Activated naive CD4-positive, alpha-beta T cell treated with anti-CD3 and anti-CD28 coated beads for 36 hours (primary cell): ENCODE data around the gene GPR84. TPM values are rescaled to one million over a fixed set of nuclear protein-coding genes. Genes with fewer than 3 reads are reported as not detected.

Experiments used
- CTCF ChIA-PET: fragments of 350-600 bp; sonication (Branson Sonifier 250); formaldehyde crosslinking; loops from one replicate; lab custom pipeline; 2021; ENCODE audit warnings: antibody characterized with exemption; lab: Charles Lee
- DNase-seq: peaks from one replicate; pipeline ENCODE4 v3.0.0-alpha.2; 2020
- H3K27ac Mint-ChIP-seq: one replicate; pipeline ENCODE4 v1.8.0; 2021; ENCODE audit warnings: mild to moderate bottlenecking, mixed read lengths
- H3K27me3 Mint-ChIP-seq: one replicate; pipeline ENCODE4 v1.8.0; 2021; ENCODE audit warnings: low read depth, mixed read lengths
- H3K36me3 Mint-ChIP-seq: one replicate; pipeline ENCODE4 v1.8.0; 2021; ENCODE audit warnings: low read depth, mixed read lengths
- H3K4me1 Mint-ChIP-seq: one replicate; pipeline ENCODE4 v1.8.0; 2021; ENCODE audit warnings: low read depth, mixed read lengths
- H3K4me3 Mint-ChIP-seq: one replicate; pipeline ENCODE4 v1.8.0; 2021; ENCODE audit warnings: mild to moderate bottlenecking, moderate library complexity, mixed read lengths
- H3K9me3 Mint-ChIP-seq: one replicate; pipeline ENCODE4 v1.8.0; 2021; ENCODE audit warnings: mixed read lengths
- intact Hi-C: fragments of 100-400 bp; cut with micrococcal nuclease; formaldehyde crosslinking; loops from one replicate; pipeline ENCODE4 v1.15.1; 2023
- total RNA-seq, 2 experiments: library from RNA; stranded (reverse); gene quantifications; one replicate each; pipeline ENCODE4 v1.2.3, GENCODE V29; 2021

Gene GPR84
- total RNA-seq, 2 experiments from 2014 or later: 1.2 TPM

DNA sequence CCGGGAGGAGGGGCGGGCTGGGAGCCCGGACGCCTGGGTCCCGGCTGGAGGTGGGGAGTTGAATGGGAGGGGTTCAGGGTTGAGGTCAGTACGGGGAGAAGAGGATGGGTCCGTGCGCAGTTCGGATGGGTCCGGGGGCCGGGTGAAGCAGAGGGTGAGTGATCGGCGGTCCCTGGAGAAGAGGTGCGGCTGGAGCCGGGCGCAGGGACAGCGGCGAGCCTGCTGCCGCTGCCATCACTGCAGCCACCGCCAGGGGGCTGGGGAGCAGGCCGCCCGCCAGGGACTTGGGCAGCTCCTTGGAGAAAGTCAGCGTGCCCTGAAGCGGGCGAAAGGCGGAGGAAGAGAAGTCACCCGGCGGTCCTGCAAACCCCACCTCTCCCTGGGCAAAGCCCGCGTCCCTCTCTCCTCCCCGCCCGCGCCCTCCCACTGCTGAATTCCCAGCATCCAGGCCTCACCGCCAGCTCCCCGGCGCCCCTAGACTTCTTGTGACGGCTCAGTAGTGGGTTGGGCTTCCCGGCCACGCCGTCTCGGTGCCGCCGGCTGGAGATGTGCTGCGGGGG lies 6.0 kb upstream of the GPR84 start:
- peak overlapping the region; percentile 31 for H3K4me3 Mint-ChIP-seq
- H3K27ac Mint-ChIP-seq: no peak overlapping the region
- no peaks in the 10 kb centered on the region for H3K36me3 Mint-ChIP-seq
- CTCF ChIA-PET: interaction anchor here (0.6 to 2.5 kb wide), 15 partner anchors 9 to 178 kb away, joined by 3 to 18 read pairs (median 5); no protein-coding TSS in a partner anchor
- H3K27me3 Mint-ChIP-seq: no peaks in the 10 kb centered on the region
- intact Hi-C loops: no loop called here
- no peak for DNase-seq
- peaks cover 29% of the 10 kb centered on the region for H3K4me1 Mint-ChIP-seq
- no peaks in the 10 kb centered on the region for H3K9me3 Mint-ChIP-seq

DNA sequence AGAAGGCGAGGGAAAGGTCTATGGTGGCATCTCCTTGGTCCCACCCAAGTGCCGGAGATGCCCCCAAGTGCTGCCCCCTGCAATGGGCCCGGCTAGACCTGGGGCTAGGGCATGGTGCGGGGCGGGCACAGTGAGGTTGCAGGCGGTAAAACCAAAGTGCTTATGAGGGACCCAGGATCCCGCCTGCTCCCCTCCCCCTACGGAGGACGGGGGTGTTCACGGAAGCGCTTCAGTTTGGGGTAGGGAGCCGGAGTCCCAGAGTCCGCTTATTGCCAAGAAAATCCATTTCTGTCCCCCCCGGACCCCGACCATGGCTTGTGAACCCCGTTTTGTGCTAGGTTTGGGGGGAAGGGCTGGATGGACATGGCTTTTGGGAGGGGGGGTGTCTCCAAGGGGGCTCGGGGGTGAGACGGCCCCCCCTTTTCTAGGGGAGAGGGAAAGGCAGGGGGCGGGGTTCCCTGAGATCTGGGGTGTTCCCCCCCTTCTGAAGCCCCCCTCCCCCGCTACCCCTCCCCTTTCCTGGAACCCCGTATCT lies 5.4 kb upstream of the GPR84 start:
- Mint-ChIP-seq H3K9me3 (no peaks in the 10 kb centered on the region), H3K36me3 (no peaks in the 10 kb centered on the region), H3K27me3 (no peaks in the 10 kb centered on the region), H3K4me1 (peaks cover 34% of the 10 kb centered on the region), H3K4me3 (no peak overlapping the region), H3K27ac (no peak overlapping the region)
- DNase-seq: no peak
- intact Hi-C loops: loop anchor here (5.0 kb wide), 1 partner anchor 352 kb away; no protein-coding TSS in a partner anchor
- CTCF ChIA-PET: interaction anchor here (0.6 to 1.8 kb wide), 6 partner anchors 9 to 177 kb away, joined by 3 to 18 read pairs (median 6); no protein-coding TSS in a partner anchor

DNA sequence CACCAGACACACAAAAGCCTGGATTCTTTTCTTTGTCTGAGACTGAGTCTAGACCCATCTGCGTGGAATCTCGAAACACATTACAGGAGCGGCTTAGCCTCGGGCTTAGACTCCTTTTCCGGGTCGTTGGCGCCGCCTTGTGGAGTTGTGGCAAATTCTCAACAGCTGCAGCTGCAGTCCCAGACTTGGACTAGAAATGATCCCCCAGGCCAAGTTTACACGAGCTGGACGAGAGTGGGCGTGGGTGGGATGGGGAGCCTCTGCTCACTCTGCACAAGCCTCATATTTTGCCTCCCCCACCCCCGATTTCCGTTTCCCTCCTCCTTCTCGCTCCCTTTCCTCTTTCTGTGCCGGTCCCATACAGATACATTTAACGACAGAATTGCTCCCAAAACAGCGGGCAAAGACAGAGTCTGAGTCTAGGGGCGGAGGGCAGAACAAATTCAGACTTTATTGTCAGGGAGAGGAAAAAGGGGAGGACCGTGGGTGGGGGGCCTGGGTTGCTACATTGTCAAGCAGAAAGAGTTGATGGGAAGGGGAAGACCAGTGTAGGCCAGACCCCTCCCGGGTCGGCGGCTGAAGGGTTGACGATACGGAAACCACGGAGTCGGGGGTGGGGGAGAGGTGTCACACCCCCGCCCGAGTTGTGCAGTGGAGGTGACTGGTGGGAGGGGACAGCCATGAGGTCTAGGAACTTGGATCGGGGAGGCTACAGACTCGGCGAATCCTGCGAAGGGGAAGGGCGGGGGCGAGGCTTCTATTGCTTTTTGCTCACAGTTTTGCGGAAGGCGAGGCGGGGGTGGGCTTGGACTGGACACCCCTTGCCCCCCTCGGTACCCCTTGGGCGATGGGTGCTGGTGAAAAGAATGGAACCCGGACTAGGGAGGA lies 4.7 kb upstream of the GPR84 start:
- Mint-ChIP-seq H3K4me3 (peak overlapping the region; percentile 23), H3K27me3 (no peaks in the 10 kb centered on the region), H3K9me3 (no peaks in the 10 kb centered on the region), H3K27ac (no peak overlapping the region), H3K4me1 (peaks cover 41% of the 10 kb centered on the region), H3K36me3 (no peaks in the 10 kb centered on the region)
- intact Hi-C loops: loop anchor here (1.0 to 5.0 kb wide), 6 partner anchors 10 to 352 kb away; no protein-coding TSS in a partner anchor
- CTCF ChIA-PET: interaction anchor here (0.5 to 4.1 kb wide), 28 partner anchors 9 to 324 kb away, joined by 3 to 64 read pairs (median 5); partner anchors contain the start of genes COPZ1 and ZNF385A
- DNase-seq: peak; percentile 97

DNA sequence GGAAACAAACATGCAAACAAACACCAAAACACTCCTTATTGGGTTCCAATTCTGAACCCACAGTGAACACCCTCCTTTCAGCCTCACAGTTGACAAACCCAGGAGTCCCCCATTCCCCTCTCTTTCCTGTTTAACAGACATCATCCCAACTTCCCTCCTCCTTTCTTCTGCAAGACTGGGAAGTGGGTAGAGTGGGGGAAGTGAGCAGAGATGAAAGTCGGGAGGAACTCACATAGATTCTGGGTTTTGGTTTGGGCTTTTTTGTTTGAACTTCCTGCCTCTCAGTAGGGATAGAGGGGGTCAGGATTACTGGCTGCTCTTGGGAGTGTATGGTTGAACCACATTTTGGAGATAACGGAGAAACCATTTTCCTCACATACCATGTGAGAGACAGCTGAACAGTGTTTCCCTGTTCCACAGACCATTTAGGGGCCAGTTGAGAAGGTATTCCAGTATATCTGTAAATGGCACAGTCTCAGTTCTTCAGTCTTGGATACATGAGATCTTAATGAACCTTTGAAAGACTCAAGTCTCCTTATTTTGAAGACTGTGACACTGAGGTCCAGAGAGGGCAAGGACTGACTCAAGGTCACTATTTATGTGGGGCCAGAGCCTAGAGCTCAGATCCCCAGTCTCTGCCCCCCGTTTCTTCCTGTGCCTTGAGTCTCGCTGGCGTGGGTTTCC lies 3.9 kb upstream of the GPR84 start:
- Mint-ChIP-seq H3K4me1 (peaks cover 43% of the 10 kb centered on the region), H3K27ac (no peak overlapping the region), H3K9me3 (no peaks in the 10 kb centered on the region), H3K36me3 (no peaks in the 10 kb centered on the region), H3K27me3 (no peaks in the 10 kb centered on the region), H3K4me3 (peak overlapping the region; percentile 23)
- intact Hi-C loops: loop anchor here (1.0 to 5.0 kb wide), 6 partner anchors 11 to 351 kb away; no protein-coding TSS in a partner anchor
- no peak for DNase-seq
- CTCF ChIA-PET: interaction anchor here (0.6 to 4.1 kb wide), 29 partner anchors 9 to 323 kb away, joined by 3 to 64 read pairs (median 5); partner anchors contain the start of genes COPZ1 and ZNF385A

DNA sequence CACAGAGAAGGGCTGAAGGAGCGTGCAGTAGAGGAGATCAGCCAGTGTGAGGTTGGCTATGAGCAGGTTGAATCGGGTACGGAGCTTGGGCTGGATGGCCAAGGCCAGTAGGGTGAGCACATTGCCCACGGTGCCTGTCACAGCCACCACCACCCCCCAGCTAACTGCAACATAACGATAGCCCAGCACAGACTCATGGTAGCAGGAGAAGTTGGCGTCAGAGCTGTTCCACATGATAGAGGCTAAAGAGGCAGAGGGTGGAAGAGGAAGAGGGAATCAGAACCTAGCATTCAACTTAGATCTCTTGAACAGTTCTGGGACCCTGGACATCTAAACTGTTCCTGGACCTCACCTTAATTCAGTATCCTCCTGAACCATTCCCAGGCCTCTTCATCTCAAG lies 668 bp downstream of the GPR84 start:
- Mint-ChIP-seq H3K36me3 (no peaks in the 10 kb centered on the region), H3K9me3 (no peaks in the 10 kb centered on the region), H3K27ac (peak overlapping the region; percentile 27), H3K4me1 (peaks cover 35% of the 10 kb centered on the region), H3K27me3 (no peaks in the 10 kb centered on the region), H3K4me3 (no peak overlapping the region)
- intact Hi-C loops: loop anchor here (1.0 kb wide), 3 partner anchors 39 to 147 kb away; partner anchors contain the start of genes CBX5 and HNRNPA1
- DNase-seq: no peak
- CTCF ChIA-PET: interaction anchor here (2.1 to 9.1 kb wide), 5 partner anchors 16 to 112 kb away, joined by 5 to 117 read pairs (median 19); partner anchors contain the start of gene COPZ1

DNA sequence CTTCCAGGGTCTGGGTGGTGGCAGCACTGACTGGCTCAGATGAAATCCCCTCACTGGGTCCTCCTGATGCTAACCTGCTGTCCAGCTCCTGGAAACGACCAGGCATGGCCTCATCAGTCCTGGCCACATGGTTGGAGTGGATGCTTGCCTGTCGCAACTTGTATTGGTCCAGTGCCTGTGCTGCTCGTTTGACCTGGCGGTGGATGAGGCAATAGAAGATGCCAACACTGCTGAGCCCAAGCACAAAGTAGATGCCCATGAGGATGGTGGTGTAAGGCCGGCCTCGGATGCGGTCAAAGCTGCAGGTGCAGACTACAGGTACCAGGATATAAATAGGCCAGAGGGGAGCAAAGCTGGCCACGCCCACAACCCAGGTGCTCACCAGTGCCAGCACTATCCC lies 1.2 kb downstream of the GPR84 start:
- Mint-ChIP-seq H3K9me3 (no peaks in the 10 kb centered on the region), H3K27ac (no peak overlapping the region), H3K4me3 (no peak overlapping the region), H3K27me3 (no peaks in the 10 kb centered on the region), H3K36me3 (no peaks in the 10 kb centered on the region), H3K4me1 (peaks cover 29% of the 10 kb centered on the region)
- intact Hi-C loops: no loop called here
- no peak for DNase-seq
- CTCF ChIA-PET: interaction anchor here (0.7 to 9.1 kb wide), 7 partner anchors 17 to 143 kb away, joined by 3 to 117 read pairs (median 7); partner anchors contain the start of gene COPZ1

DNA sequence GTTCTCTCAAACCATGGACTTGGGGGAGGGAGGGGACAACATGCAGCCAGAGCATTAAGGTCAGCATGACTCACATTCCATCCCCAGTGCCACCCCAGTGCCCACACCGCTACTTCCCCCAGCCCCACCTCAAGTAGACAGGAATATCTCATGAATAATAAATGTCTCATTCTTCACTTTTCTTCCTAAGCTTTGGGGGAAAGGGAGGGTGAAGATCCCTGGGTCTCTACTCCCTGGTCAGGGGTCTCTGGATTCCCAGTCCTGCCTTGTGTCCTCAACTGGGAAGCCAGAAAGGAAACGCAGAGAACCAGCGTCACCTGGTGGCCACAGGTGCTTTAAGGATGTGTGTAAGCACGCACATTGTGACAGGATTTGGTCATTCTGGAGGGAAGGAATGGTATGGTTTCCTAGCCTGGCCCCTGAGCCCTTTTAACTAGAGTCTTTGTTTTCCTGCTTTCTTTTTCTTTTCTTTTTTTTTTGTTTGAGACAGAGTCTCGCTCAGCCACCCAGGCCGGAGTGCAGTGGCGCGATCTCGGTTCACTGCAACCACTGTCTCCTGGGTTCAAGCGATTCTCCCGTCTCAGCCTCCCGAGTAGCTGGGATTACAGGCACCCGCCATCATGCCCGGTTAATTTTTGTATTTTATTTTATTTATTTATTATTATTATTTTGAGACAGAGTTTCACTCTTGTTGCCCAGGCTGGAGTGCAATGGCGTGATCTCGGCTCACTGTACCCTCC lies 3.4 kb downstream of the GPR84 start:
- no peaks in the 10 kb centered on the region for H3K9me3 Mint-ChIP-seq
- peak overlapping the region; percentile 70 for H3K27ac Mint-ChIP-seq
- no peaks in the 10 kb centered on the region for H3K36me3 Mint-ChIP-seq
- H3K4me1 Mint-ChIP-seq: peaks cover 29% of the 10 kb centered on the region
- CTCF ChIA-PET: interaction anchor here (0.6 to 9.1 kb wide), 19 partner anchors 8 to 147 kb away, joined by 3 to 117 read pairs (median 3); partner anchors contain the start of gene COPZ1
- DNase-seq: peak; percentile 88
- H3K4me3 Mint-ChIP-seq: no peak overlapping the region
- intact Hi-C loops: no loop called here
- H3K27me3 Mint-ChIP-seq: no peaks in the 10 kb centered on the region

DNA sequence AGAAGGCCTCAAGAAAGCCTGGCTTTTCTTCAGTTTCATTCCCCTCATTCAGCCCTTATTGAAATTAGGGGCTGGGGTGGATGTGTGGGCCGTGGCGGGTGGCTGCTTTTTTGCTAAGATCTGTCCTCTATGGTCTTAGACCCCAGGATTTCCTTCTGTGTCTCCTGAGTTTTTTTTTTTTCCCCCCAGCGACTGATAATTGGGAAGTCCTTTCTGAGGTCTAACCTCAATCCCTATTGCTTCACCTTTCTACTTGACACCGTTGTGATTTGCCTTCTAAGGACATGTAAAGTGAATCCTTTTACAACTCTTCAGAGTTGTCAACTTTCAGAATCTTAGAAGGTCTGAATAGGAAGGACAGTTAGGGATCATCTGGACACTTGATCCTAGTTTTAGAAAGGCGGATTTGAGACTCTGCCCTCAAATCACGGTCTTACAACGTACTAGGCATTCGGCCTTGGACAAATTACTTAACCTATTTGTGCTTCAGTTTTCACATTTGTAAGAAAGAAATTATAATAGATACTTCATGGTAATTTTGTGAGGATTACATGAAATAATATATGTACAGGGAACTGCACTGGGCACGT lies 4.4 kb downstream of the GPR84 start:
- no peak for DNase-seq
- no peaks in the 10 kb centered on the region for H3K36me3 Mint-ChIP-seq
- H3K9me3 Mint-ChIP-seq: no peaks in the 10 kb centered on the region
- intact Hi-C loops: loop anchor here (1.0 kb wide), 7 partner anchors 36 to 625 kb away; partner anchors contain the start of genes CBX5, HNRNPA1 and NCKAP1L
- CTCF ChIA-PET: interaction anchor here (0.6 to 9.1 kb wide), 18 partner anchors 9 to 360 kb away, joined by 3 to 117 read pairs (median 4); partner anchors contain the start of gene COPZ1
- H3K4me3 Mint-ChIP-seq: no peak overlapping the region
- H3K27ac Mint-ChIP-seq: no peak overlapping the region
- peaks cover 26% of the 10 kb centered on the region for H3K4me1 Mint-ChIP-seq
- no peaks in the 10 kb centered on the region for H3K27me3 Mint-ChIP-seq

DNA sequence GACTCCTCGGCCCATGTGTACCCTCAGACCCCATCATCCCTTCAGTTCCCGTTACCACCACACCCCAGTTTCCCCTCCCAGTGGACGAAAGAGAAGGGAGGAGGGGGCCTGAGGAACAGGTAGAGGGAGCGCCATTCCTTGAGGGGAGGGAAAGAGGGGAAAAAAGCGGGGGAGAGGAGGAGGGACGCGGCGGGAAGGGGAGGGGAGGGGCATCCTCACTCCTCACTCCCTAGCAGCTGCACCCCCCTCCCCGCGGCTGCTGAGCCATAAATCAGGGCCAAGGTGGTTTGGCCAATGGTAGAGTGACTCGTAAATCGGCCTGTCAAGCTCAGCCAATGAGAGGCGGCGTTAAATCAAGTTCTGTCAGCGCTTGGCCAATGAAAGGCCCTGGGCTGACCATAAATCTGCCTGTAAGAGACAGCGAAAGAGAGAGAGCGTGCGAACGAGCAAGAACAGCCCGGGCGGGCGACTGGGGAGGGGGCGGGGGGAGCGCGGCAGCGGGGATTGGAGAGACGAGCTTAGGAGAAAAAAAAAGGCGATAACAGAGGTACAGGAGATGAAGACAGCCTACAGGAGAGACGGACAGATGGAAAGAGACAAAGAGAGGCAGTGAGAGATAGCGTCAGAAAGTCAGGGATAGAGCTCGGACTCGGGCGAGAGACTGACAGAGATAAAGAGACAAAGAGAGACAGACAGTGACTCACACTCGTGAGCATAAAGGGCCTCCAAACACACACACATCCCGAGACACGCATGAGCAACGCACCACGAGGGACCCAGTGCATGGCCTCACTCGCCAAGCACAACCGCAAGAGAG lies 5.1 kb downstream of the GPR84 start:
- Mint-ChIP-seq H3K4me3 (no peak overlapping the region), H3K4me1 (peaks cover 19% of the 10 kb centered on the region), H3K27me3 (no peaks in the 10 kb centered on the region), H3K36me3 (no peaks in the 10 kb centered on the region), H3K9me3 (no peaks in the 10 kb centered on the region), H3K27ac (no peak overlapping the region)
- DNase-seq: peak; percentile 98
- intact Hi-C loops: loop anchor here (1.0 kb wide), 7 partner anchors 35 to 626 kb away; partner anchors contain the start of genes CBX5, HNRNPA1 and NCKAP1L
- CTCF ChIA-PET: interaction anchor here (0.5 to 9.1 kb wide), 14 partner anchors 9 to 360 kb away, joined by 3 to 117 read pairs (median 4); partner anchors contain the start of gene COPZ1
